ENCODE data around the gene FRY. TPM values are rescaled to one million over a fixed set of nuclear protein-coding genes. Genes with fewer than 3 reads are reported as not detected.

FRY gene
- total and polyA plus RNA-seq, 4 donors = 6.2 to 31.2 (median 12.7) TPM

GRCh38 chr13:32300406-32300805 lies 268.8 kb downstream of the FRY start:
- TF ChIP-seq REST (IDR thresholded peaks at IDR 0.05) (no peak), CTCF (IDR thresholded peaks at IDR 0.05; ENCODE audit: low read depth, low read length, missing input control) (no peak)
- H3K9me3 ChIP-seq (ENCODE audit: control insufficient read depth in 4 of 4, low read length in 3 of 4) = no peaks in the 10 kb centered on the region
- 69% methylated on average over 8 of the region's 8 CpGs for WGBS
- H3K4me3 ChIP-seq (ENCODE audit: low read depth in 1 of 3, low read length in 3 of 3) = no peak overlapping the region
- H3K36me3 ChIP-seq (ENCODE audit: control insufficient read depth in 4 of 4, insufficient read depth in 3 of 4, low read depth in 1 of 4, low read length in 3 of 4) = peaks cover under 1 to 5% (median 2%) of the 10 kb centered on the region in 4 donors
- H3K4me1 ChIP-seq (ENCODE audit: control insufficient read depth in 4 of 4, insufficient read depth in 4 of 4, low read length in 3 of 4) = peaks cover 2 to 9% (median 6%) of the 10 kb centered on the region in 4 donors
- no peak overlapping the region for H3K9ac ChIP-seq (ENCODE audit: low read depth in 1 of 2, low read length in 2 of 2)
- no peak overlapping the region for H3K27ac ChIP-seq (ENCODE audit: low read depth in 1 of 2, low read length in 2 of 2)
- DNase-seq (ENCODE audit: low spot score) = no peak
- H3K27me3 ChIP-seq (ENCODE audit: control insufficient read depth in 4 of 4, insufficient read depth in 4 of 4, low read length in 3 of 4) = no peaks in the 10 kb centered on the region

- Histone ChIP-seq H3K4me3 (ENCODE audit: low read depth in 1 of 3, low read length in 3 of 3) (no peak overlapping the region), H3K9ac (ENCODE audit: low read depth in 1 of 2, low read length in 2 of 2) (no peak overlapping the region), H3K27ac (ENCODE audit: low read depth in 1 of 2, low read length in 2 of 2) (no peak overlapping the region), H3K9me3 (ENCODE audit: control insufficient read depth in 4 of 4, low read length in 3 of 4) (no peaks in the 10 kb centered on the region), H3K4me1 (ENCODE audit: control insufficient read depth in 4 of 4, insufficient read depth in 4 of 4, low read length in 3 of 4) (peaks cover 2 to 9% (median 6%) of the 10 kb centered on the region in 4 donors), H3K27me3 (ENCODE audit: control insufficient read depth in 4 of 4, insufficient read depth in 4 of 4, low read length in 3 of 4) (no peaks in the 10 kb centered on the region), H3K36me3 (ENCODE audit: control insufficient read depth in 4 of 4, insufficient read depth in 3 of 4, low read depth in 1 of 4, low read length in 3 of 4) (peaks cover 0 to 1% (median under 1%) of the 10 kb centered on the region in 4 donors)
- DNase-seq (ENCODE audit: low spot score) = no peak
- TF ChIP-seq ZBTB33 (IDR thresholded peaks at IDR 0.05) (no peak), FOXA2 (IDR thresholded peaks at IDR 0.05) (no peak), RXRA (IDR thresholded peaks at IDR 0.05) (no peak), ATF3 (IDR thresholded peaks at IDR 0.05) (no peak), YY1 (IDR thresholded peaks at IDR 0.05) (no peak), NR2F2 (IDR thresholded peaks at IDR 0.05) (no peak), HNF4G (IDR thresholded peaks at IDR 0.05) (no peak), SP1 (IDR thresholded peaks at IDR 0.05) (no peak), CTCF (IDR thresholded peaks at IDR 0.05; ENCODE audit: low read depth, low read length, missing input control) (no peak), HNF4A (conservative IDR thresholded peaks at IDR 0.05) (no peak), MAX (IDR thresholded peaks at IDR 0.05) (no peak), TAF1 (conservative IDR thresholded peaks at IDR 0.05) (no peak), RAD21 (IDR thresholded peaks at IDR 0.05) (no peak), GABPA (IDR thresholded peaks at IDR 0.05 in 1 of 2, conservative IDR thresholded peaks at IDR 0.05 in 1 of 2) (no peak), EGR1 (IDR thresholded peaks at IDR 0.05; ENCODE audit: low read depth in 2 of 2) (no peak), REST (IDR thresholded peaks at IDR 0.05) (no peak)
- 91% methylated on average over 1 of the region's 1 CpG for WGBS
Measured at GRCh38 chr13:32300920-32301319, 269.3 kb downstream of the FRY start.
